Glutamatergic neuron (in vitro differentiated cells): ENCODE measurements around the gene SHANK3. TPM values are rescaled to one million over a fixed set of nuclear protein-coding genes. Genes with fewer than 3 reads are reported as not detected.

ENCODE experiments used
- DNase-seq: peaks from one replicate; pipeline ENCODE4 v3.0.0; 2022
- H3K27ac Mint-ChIP-seq: one replicate; pipeline ENCODE4 v1.8.0; 2020; ENCODE audit warnings: mild to moderate bottlenecking, mixed read lengths, inconsistent platforms; ENCODE audit not compliant: unreplicated experiment
- H3K27me3 Mint-ChIP-seq: one replicate; pipeline ENCODE4 v1.8.0; 2020; ENCODE audit warnings: mild to moderate bottlenecking, moderate library complexity, mixed read lengths, inconsistent platforms; ENCODE audit not compliant: unreplicated experiment
- H3K36me3 Mint-ChIP-seq: one replicate; pipeline ENCODE4 v1.8.0; 2020; ENCODE audit warnings: mild to moderate bottlenecking, mixed read lengths, inconsistent platforms; ENCODE audit not compliant: unreplicated experiment
- H3K4me1 Mint-ChIP-seq: one replicate; pipeline ENCODE4 v1.8.0; 2020; ENCODE audit warnings: mild to moderate bottlenecking, low read depth, mixed read lengths, inconsistent platforms; ENCODE audit not compliant: unreplicated experiment
- H3K4me3 Mint-ChIP-seq: one replicate; pipeline ENCODE4 v1.8.0; 2020; ENCODE audit warnings: mild to moderate bottlenecking, mixed read lengths, inconsistent platforms; ENCODE audit not compliant: unreplicated experiment
- H3K9me3 Mint-ChIP-seq: one replicate; pipeline ENCODE4 v1.8.0; 2020; ENCODE audit warnings: mild to moderate bottlenecking, moderate library complexity, mixed read lengths, inconsistent platforms; ENCODE audit not compliant: unreplicated experiment
- total RNA-seq: library from RNA; stranded (reverse); fragmentation: NEBNext Ultra II Directional; extraction: Animal tissue kit (Norgen Biotek cat#: 25700); gene quantifications from one replicate; pipeline ENCODE4 v1.2.1, GENCODE V29; 2021; ENCODE audit not compliant: unreplicated experiment
- TF ChIP-seq, protein P1 (sequence below): fragments of 200-600 bp; sonication (generic); IDR thresholded peaks from one replicate; pipeline ENCODE4 v1.5.0; 2021; ENCODE audit not compliant: partially characterized antibody, unreplicated experiment

Gene SHANK3
- total RNA-seq, 1 donor from 2014 or later: 20.4 TPM

DNA sequence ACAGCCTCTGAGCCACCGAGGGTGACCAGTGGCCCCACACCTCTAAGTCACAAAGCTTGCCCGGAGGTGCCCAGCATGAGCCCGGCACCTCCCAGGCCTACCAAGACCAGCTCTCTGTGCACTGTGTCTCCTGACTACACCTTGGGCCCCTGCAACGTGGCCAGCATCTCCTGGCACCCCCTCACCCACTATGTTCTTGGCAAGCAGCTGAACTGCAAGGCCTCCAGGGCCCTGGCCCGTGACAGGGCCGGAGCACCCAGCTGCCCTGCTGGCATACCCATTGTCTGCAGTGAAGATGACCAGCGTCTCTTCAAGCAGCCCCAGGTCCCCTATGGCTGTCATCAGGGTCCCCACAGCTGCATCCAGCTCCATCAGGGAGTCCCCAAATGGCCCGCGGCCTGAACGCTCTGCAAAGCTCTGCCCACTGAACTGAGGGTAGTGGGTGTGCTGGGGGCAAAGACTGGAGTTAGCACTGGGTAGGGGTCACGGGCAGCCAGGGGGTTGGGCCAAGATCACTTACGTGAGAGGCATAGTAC is 46.2 kb upstream of the SHANK3 start:
- DNase-seq: no peak
- peaks cover 18% of the 10 kb centered on the region for H3K4me1 Mint-ChIP-seq
- peak overlapping the region; percentile 61 for H3K4me3 Mint-ChIP-seq
- no peaks in the 10 kb centered on the region for H3K36me3 Mint-ChIP-seq
- H3K27me3 Mint-ChIP-seq: peaks cover 13% of the 10 kb centered on the region
- H3K27ac Mint-ChIP-seq: no peak overlapping the region
- H3K9me3 Mint-ChIP-seq: peaks cover 2% of the 10 kb centered on the region
- TF ChIP-seq, protein P1, sequence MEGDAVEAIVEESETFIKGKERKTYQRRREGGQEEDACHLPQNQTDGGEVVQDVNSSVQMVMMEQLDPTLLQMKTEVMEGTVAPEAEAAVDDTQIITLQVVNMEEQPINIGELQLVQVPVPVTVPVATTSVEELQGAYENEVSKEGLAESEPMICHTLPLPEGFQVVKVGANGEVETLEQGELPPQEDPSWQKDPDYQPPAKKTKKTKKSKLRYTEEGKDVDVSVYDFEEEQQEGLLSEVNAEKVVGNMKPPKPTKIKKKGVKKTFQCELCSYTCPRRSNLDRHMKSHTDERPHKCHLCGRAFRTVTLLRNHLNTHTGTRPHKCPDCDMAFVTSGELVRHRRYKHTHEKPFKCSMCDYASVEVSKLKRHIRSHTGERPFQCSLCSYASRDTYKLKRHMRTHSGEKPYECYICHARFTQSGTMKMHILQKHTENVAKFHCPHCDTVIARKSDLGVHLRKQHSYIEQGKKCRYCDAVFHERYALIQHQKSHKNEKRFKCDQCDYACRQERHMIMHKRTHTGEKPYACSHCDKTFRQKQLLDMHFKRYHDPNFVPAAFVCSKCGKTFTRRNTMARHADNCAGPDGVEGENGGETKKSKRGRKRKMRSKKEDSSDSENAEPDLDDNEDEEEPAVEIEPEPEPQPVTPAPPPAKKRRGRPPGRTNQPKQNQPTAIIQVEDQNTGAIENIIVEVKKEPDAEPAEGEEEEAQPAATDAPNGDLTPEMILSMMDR: no peak

DNA sequence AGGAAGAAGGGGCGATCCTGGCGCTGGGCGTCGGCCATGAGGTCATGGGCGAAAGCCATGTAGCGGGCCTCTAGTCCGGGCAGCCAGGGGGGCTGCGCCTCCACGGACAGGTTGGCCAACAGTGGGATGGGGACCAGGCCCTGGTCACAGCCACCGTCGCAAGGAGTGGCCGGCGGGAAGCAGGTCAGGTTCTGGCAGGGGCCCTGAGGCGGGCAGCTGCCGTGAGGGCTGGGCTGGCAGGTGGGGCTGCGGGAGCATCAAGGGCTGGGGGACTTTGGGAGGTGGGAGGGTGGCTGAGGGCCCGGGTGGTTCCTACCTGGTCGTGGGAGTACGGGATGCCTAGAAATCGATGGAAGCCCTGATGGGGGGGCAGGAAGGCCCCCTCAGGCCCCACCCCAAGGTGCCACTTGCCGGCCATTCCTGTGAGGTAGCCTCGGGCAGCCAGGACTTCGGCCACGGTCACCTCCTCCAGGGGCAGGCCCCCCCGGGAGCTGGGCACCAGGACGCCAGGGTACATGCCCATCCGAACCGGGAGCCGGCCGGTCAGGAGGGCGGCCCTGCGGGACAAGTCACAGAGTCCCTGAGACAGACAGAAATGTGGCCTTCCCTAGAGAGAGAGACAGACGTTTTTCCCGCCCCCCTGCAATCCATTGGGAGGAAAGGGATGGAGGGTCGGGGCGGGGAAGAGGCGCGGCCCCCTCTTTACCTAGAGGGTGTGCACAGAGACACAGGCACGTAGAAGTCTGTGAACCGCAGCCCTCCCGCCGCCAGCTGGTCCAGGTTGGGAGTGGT is 45.6 kb upstream of the SHANK3 start:
- TF ChIP-seq, protein P1: no peak
- H3K27me3 Mint-ChIP-seq: peaks cover 10% of the 10 kb centered on the region
- H3K4me1 Mint-ChIP-seq: peaks cover 24% of the 10 kb centered on the region
- no peak overlapping the region for H3K27ac Mint-ChIP-seq
- peaks cover 1% of the 10 kb centered on the region for H3K9me3 Mint-ChIP-seq
- H3K4me3 Mint-ChIP-seq: peak overlapping the region; percentile 78
- no peaks in the 10 kb centered on the region for H3K36me3 Mint-ChIP-seq
- DNase-seq: peak; percentile 59

DNA sequence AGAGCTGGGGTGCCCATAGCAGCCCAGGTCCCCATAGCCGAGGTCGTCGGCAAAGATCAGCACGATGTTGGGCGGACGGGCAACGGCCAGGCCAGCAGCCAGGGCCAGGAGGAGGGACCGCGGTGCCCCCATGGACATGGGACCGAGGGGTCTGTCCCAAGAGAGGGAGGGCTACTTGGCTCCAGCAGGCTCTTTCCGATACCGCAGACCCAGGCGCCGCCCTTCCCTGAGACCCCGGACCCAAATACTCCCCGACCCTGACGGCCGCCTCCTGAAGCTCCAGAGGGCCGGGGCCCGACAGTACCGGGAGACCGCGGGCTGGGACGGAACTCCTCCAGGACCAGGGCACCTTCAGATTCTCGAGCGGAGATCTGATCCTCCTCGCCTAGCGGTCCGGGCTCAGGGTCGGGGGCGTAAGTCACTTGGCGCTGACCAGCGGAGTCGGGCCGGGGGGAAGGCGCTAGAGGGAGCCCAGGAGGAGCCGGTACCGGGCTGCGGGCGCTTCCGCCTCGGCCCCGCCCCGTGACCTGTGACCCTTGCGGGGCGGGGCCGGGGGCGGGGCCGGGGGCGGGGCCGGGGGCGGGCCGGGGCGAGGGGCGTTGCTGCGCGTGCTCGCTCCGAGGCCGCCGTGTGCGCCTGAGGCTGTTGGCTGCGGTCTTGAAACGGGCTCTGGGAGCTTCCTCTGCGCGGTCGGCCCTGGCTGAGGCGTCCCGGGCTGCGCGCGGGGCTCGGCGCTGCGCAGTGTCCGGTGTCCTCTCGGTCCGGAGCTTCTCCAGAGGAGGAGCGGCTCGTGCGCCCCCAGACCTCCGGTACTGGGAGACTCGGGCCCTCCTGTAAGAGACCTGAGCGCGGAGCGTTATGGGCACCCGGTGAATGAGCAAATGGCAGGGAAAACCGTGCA is 44.7 kb upstream of the SHANK3 start, which contains the start of gene ARSA:
Gene ARSA (minus strand): TSS at position 511 of the 901 bp plus-strand sequence. CDS start 373 bp downstream, at position 138.
- Mint-ChIP-seq H3K27me3 (peaks cover 6% of the 10 kb centered on the region), H3K27ac (peak within 1 kb of the TSS; percentile 68), H3K4me1 (peaks cover 24% of the 10 kb centered on the region), H3K4me3 (peak within 1 kb of the TSS; percentile 90), H3K36me3 (no peaks in the 10 kb centered on the region), H3K9me3 (no peaks in the 10 kb centered on the region)
- TF ChIP-seq, protein P1: no peak
- peak; percentile 83 for DNase-seq

DNA sequence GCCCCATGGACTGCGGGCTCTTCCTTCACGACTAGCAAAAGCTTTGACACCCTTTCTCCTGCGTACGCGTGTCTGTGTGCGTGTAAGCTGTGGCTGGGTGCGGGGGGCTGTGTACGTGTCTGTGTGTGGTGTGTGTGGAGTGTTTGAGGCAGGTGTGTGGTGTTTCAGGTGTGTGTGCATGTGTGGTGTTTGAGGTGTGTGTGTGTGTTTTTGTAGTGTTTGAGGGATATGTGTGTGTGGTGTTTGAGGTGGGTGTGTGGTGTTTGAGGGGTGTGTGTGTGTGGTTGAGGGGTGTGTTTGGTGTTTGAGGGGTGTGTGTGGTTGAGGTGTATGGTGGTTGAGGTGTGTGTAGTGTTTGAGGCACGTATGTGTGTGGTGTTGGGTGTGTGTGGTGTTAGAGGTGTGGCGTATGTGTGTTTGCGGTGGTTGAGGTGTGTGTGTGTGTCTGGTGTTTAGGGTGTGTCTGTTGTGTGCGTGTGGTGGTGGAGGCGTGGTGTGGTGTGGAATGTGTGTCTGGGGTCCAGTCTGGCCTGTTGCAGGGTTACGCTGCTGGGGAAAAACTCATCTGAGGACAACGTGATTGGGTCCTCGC is 44.0 kb upstream of the SHANK3 start:
- Mint-ChIP-seq H3K36me3 (no peaks in the 10 kb centered on the region), H3K4me3 (peak overlapping the region; percentile 90), H3K27me3 (peaks cover 6% of the 10 kb centered on the region), H3K27ac (peak overlapping the region; percentile 68), H3K4me1 (peaks cover 24% of the 10 kb centered on the region), H3K9me3 (no peaks in the 10 kb centered on the region)
- TF ChIP-seq, protein P1: no peak
- DNase-seq: no peak
